ENCODE measurements around the gene NEDD9.

The NEDD9 gene

GRCh38 chr6:11212664-11213063, 19.8 kb downstream of the NEDD9 start:
- H3K27ac ChIP-seq (ENCODE audit: low read length) = no peak overlapping the region
- H3K36me3 ChIP-seq (ENCODE audit: control insufficient read depth, low read depth, low read length) = no peaks in the 10 kb centered on the region
- no peaks in the 10 kb centered on the region for H3K9me3 ChIP-seq (ENCODE audit: control insufficient read depth, low read depth, low read length)
- H3K27me3 ChIP-seq (ENCODE audit: control insufficient read depth, insufficient read depth, low read length) = no peaks in the 10 kb centered on the region
- H3K4me1 ChIP-seq (ENCODE audit: control insufficient read depth, low read depth, low read length) = peaks cover 27% of the 10 kb centered on the region
- no peak overlapping the region for H3K9ac ChIP-seq (ENCODE audit: low read length)
- no peak overlapping the region for H3K4me3 ChIP-seq (ENCODE audit: low read length)

GRCh38 chr6:11211254-11211653, 21.2 kb downstream of the NEDD9 start:
- peaks cover 27% of the 10 kb centered on the region for H3K4me1 ChIP-seq (ENCODE audit: control insufficient read depth, low read depth, low read length)

DNA sequence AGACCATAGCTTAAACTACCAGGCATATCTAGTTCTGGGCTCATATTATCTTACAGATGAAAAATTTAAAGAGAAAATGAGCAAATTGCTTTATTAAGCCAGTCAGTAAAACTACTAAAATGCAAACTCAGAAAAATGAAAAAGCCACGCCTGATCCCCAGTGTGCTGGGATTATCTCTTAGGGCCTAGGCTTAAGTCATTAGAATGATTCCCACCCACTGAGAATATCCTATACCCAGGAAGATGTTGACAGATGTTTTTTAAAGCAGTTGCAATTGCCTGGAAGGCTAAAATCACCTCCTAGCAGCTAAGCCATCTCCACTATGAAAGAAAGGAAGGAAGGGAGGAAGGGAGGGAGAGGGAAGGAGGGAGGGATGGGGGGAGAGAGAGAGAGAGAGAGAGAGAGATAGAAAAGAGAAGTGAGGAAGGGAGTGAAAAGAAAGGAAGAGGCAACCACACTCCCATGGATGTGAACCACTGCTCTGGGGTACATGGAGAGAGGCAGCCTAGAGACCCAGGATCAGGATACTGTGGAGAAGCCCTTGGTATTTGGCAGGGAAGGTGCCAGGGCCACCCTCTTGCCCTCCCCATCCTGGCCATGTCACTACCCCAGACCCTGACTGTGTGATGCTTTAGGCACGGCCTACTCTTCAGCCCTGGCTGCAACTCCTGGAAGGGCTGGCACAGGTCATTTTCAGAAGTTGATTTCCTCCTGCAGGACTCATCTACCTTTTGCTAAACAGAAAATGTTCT, 21.9 kb downstream of the NEDD9 start:
- Histone ChIP-seq H3K9me3 (ENCODE audit: control insufficient read depth, low read depth, low read length) (no peaks in the 10 kb centered on the region), H3K9ac (ENCODE audit: low read length) (no peak overlapping the region), H3K36me3 (ENCODE audit: control insufficient read depth, low read depth, low read length) (no peaks in the 10 kb centered on the region), H3K27ac (ENCODE audit: low read length) (no peak overlapping the region), H3K4me1 (ENCODE audit: control insufficient read depth, low read depth, low read length) (peaks cover 24% of the 10 kb centered on the region), H3K27me3 (ENCODE audit: control insufficient read depth, insufficient read depth, low read length) (no peaks in the 10 kb centered on the region), H3K4me3 (ENCODE audit: low read length) (no peak overlapping the region)

More at GRCh38 chr6:11211254-11211653, 21.2 kb downstream of the NEDD9 start:
- Histone ChIP-seq H3K4me3 (ENCODE audit: low read length) (no peak overlapping the region), H3K36me3 (ENCODE audit: control insufficient read depth, low read depth, low read length) (no peaks in the 10 kb centered on the region), H3K27ac (ENCODE audit: low read length) (no peak overlapping the region), H3K9ac (ENCODE audit: low read length) (no peak overlapping the region), H3K9me3 (ENCODE audit: control insufficient read depth, low read depth, low read length) (no peaks in the 10 kb centered on the region), H3K27me3 (ENCODE audit: control insufficient read depth, insufficient read depth, low read length) (no peaks in the 10 kb centered on the region)

DNA sequence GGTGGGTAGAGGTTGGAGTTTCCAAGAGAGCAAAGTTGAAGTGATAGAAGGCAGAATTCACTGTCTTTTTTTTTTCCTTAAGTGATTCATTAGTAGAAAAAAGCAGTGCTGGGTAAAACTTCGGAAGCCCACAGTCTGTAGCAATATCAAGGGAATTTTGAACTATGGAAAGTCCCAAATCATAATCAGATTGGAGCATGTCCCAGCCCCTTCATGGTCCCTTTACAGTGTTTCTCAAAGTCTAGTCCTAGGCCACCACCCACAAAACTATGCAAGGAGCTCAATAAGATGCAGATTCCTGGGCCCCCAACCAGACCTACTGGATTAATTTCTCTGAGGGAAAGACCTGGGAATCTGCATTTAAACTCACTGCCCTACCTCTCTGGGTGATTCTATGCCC, 22.6 kb downstream of the NEDD9 start:
- Histone ChIP-seq H3K9me3 (ENCODE audit: control insufficient read depth, low read depth, low read length) (no peaks in the 10 kb centered on the region), H3K36me3 (ENCODE audit: control insufficient read depth, low read depth, low read length) (no peaks in the 10 kb centered on the region), H3K4me3 (ENCODE audit: low read length) (no peak overlapping the region), H3K27me3 (ENCODE audit: control insufficient read depth, insufficient read depth, low read length) (no peaks in the 10 kb centered on the region), H3K27ac (ENCODE audit: low read length) (no peak overlapping the region), H3K4me1 (ENCODE audit: control insufficient read depth, low read depth, low read length) (peaks cover 24% of the 10 kb centered on the region), H3K9ac (ENCODE audit: low read length) (no peak overlapping the region)

DNA sequence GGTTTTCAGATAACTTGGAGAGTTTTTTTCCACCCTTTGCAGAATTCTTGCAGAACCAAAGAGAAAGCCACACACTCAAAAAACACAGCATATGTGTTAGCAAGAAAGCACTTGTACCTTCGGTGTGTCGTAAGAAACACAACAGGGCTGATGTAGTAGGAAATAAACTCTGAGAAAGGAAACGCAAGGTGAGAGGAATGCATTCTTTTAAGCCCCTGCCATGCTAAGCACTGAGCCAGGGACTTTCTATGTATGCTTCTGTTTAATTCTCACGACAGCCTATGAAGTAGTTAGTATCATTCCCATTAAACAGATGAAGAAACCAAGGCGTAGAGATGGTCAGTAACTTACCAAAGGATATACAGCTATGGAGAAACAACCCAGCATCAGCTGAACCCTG, 23.1 kb downstream of the NEDD9 start:
- H3K36me3 ChIP-seq (ENCODE audit: control insufficient read depth, low read depth, low read length) = no peaks in the 10 kb centered on the region
- H3K4me1 ChIP-seq (ENCODE audit: control insufficient read depth, low read depth, low read length) = peaks cover 24% of the 10 kb centered on the region
- no peaks in the 10 kb centered on the region for H3K27me3 ChIP-seq (ENCODE audit: control insufficient read depth, insufficient read depth, low read length)
- H3K9ac ChIP-seq (ENCODE audit: low read length) = no peak overlapping the region
- H3K27ac ChIP-seq (ENCODE audit: low read length) = no peak overlapping the region
- H3K9me3 ChIP-seq (ENCODE audit: control insufficient read depth, low read depth, low read length) = no peaks in the 10 kb centered on the region
- no peak overlapping the region for H3K4me3 ChIP-seq (ENCODE audit: low read length)

DNA sequence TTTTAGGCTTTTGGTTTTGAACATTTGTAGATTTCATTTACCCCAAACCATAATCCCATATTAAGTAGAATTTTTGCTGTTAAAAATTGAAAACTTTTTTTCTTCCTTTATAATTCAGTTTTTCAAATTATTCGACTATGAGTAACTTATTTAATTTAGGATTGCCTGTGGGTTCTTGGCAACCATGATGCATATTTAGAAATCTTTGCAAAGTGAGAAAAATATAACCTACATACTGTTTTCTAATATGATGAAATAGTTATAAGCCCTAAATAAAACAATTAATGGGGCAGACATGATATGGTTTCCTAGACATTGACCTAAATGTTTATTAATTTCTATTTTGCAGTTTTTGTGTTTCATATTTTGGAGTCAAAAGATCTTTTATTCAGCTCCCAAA, 23.6 kb downstream of the NEDD9 start:
- peaks cover 24% of the 10 kb centered on the region for H3K4me1 ChIP-seq (ENCODE audit: control insufficient read depth, low read depth, low read length)
- H3K9me3 ChIP-seq (ENCODE audit: control insufficient read depth, low read depth, low read length) = no peaks in the 10 kb centered on the region
- no peak overlapping the region for H3K4me3 ChIP-seq (ENCODE audit: low read length)
- no peak overlapping the region for H3K27ac ChIP-seq (ENCODE audit: low read length)
- no peaks in the 10 kb centered on the region for H3K27me3 ChIP-seq (ENCODE audit: control insufficient read depth, insufficient read depth, low read length)
- no peak overlapping the region for H3K9ac ChIP-seq (ENCODE audit: low read length)
- H3K36me3 ChIP-seq (ENCODE audit: control insufficient read depth, low read depth, low read length) = no peaks in the 10 kb centered on the region

DNA sequence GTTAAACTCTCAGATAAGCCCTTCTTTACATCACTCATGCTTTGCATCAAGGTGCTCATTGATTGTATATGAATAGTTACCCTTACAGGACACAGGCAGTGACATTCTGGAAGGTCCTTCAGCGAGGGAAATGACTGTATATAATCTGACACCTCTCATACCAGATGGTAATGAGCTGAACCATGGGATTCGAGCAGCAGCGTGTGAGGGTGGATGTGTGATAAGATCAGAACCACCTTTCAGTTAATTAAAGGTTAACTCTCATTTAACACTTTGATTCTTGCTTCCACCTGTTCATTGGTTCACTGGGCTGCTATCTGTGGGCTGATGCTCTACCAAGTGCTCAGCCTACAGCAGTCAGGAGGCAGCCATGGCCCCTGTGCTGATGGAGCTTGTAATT, 24.2 kb downstream of the NEDD9 start:
- no peaks in the 10 kb centered on the region for H3K36me3 ChIP-seq (ENCODE audit: control insufficient read depth, low read depth, low read length)
- no peak overlapping the region for H3K27ac ChIP-seq (ENCODE audit: low read length)
- H3K27me3 ChIP-seq (ENCODE audit: control insufficient read depth, insufficient read depth, low read length) = no peaks in the 10 kb centered on the region
- no peaks in the 10 kb centered on the region for H3K9me3 ChIP-seq (ENCODE audit: control insufficient read depth, low read depth, low read length)
- H3K4me3 ChIP-seq (ENCODE audit: low read length) = no peak overlapping the region
- H3K9ac ChIP-seq (ENCODE audit: low read length) = no peak overlapping the region
- H3K4me1 ChIP-seq (ENCODE audit: control insufficient read depth, low read depth, low read length) = peaks cover 29% of the 10 kb centered on the region

GRCh38 chr6:11207199-11207968, 25.1 kb downstream of the NEDD9 start:
- peaks cover 38% of the 10 kb centered on the region for H3K4me1 ChIP-seq (ENCODE audit: control insufficient read depth, low read depth, low read length)
- no peak overlapping the region for H3K27ac ChIP-seq (ENCODE audit: low read length)
- no peaks in the 10 kb centered on the region for H3K27me3 ChIP-seq (ENCODE audit: control insufficient read depth, insufficient read depth, low read length)
- H3K4me3 ChIP-seq (ENCODE audit: low read length) = no peak overlapping the region
- H3K9me3 ChIP-seq (ENCODE audit: control insufficient read depth, low read depth, low read length) = no peaks in the 10 kb centered on the region
- H3K9ac ChIP-seq (ENCODE audit: low read length) = no peak overlapping the region
- H3K36me3 ChIP-seq (ENCODE audit: control insufficient read depth, low read depth, low read length) = no peaks in the 10 kb centered on the region

DNA sequence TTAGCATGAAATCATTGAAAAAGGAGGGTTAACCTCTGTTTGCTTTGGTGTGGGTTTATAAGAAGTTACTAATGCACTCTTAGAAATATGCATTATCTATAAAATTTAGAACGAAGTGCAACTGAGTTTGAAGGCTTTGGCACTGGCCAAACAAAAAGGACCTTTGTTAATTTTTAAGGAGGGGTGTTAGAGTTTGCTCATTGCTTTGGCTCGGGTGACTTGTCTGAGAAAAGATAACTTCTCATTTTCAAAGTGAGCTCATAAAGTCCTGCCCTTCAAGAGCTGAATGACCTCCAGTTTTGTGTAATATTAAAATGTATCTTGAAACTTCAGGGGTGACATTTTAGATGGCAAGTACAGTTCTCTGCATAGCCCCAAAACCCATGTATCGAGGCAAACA, 25.9 kb downstream of the NEDD9 start:
- Histone ChIP-seq H3K4me1 (ENCODE audit: control insufficient read depth, low read depth, low read length) (peaks cover 46% of the 10 kb centered on the region), H3K36me3 (ENCODE audit: control insufficient read depth, low read depth, low read length) (no peaks in the 10 kb centered on the region), H3K27ac (ENCODE audit: low read length) (no peak overlapping the region), H3K27me3 (ENCODE audit: control insufficient read depth, insufficient read depth, low read length) (no peaks in the 10 kb centered on the region), H3K4me3 (ENCODE audit: low read length) (no peak overlapping the region), H3K9me3 (ENCODE audit: control insufficient read depth, low read depth, low read length) (no peaks in the 10 kb centered on the region), H3K9ac (ENCODE audit: low read length) (no peak overlapping the region)

DNA sequence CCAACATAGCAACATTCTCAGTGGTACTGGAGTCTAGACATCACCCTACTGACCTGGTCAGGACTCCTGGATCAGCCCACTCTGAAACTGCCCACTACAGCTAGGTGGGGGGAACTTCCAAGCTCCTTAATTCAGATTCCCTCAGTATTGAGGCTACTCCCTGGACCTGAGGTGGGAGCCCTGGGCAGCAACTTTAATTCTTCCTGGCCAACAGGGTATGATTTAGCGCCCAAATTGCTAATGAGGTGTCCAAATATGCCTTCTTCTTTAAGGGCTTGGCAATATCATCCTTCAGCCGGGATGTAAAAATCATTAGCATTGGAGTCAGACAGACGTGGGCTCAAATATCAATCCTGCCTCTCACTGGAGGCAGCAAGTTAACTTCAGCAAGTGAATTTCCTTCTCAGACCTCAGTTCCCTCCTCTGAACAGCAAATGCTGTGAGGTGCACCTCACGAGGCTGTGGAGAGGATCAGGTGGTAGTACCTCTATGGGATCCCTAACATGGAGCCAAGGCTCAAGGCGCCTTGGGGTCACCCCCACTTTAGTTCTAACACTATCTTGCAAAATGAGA, 27.6 kb downstream of the NEDD9 start:
- Histone ChIP-seq H3K36me3 (ENCODE audit: control insufficient read depth, low read depth, low read length) (peaks cover 3% of the 10 kb centered on the region), H3K27me3 (ENCODE audit: control insufficient read depth, insufficient read depth, low read length) (no peaks in the 10 kb centered on the region), H3K4me1 (ENCODE audit: control insufficient read depth, low read depth, low read length) (peaks cover 34% of the 10 kb centered on the region), H3K9me3 (ENCODE audit: control insufficient read depth, low read depth, low read length) (no peaks in the 10 kb centered on the region), H3K4me3 (ENCODE audit: low read length) (no peak overlapping the region), H3K27ac (ENCODE audit: low read length) (no peak overlapping the region), H3K9ac (ENCODE audit: low read length) (no peak overlapping the region)

DNA sequence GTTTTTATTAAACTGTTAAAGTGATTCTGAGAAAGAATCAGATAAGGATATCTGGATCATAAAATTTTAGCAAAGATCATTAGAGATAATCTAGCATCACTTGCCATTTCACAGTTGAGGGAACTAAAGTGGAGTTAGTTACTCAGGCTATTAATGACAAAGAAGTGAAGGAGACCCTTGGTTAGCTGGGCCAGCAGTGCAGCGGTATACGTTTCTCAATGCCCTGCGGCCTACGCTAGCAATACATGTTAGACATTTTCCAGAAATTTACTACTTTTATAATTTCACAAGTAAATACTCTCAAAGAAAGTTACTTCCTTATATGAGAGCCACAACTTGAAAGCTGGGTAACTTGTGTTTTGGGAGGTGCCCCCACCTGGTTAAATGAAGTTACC, 28.5 kb downstream of the NEDD9 start:
- H3K9ac ChIP-seq (ENCODE audit: low read length) = no peak overlapping the region
- peaks cover 26% of the 10 kb centered on the region for H3K4me1 ChIP-seq (ENCODE audit: control insufficient read depth, low read depth, low read length)
- H3K27me3 ChIP-seq (ENCODE audit: control insufficient read depth, insufficient read depth, low read length) = no peaks in the 10 kb centered on the region
- H3K27ac ChIP-seq (ENCODE audit: low read length) = no peak overlapping the region
- no peaks in the 10 kb centered on the region for H3K9me3 ChIP-seq (ENCODE audit: control insufficient read depth, low read depth, low read length)
- H3K36me3 ChIP-seq (ENCODE audit: control insufficient read depth, low read depth, low read length) = peaks cover 3% of the 10 kb centered on the region
- H3K4me3 ChIP-seq (ENCODE audit: low read length) = no peak overlapping the region

Data from iPS-18a (cell line).